Epithelial cell of prostate (primary cell): Measurements from ENCODE around the gene CPPED1.

ENCODE experiments used
- DNase-seq: peaks from one replicate; pipeline ENCODE4 v3.0.0-alpha.2; 2011; ENCODE audit warnings: low read depth, low spot score
- H3K27ac ChIP-seq: fragments of 450-650 bp; 2 replicates; pipeline ENCODE4 v1.5.1; 2017; ENCODE audit warnings: mild to moderate bottlenecking

The CPPED1 gene

GRCh38 chr16:12655537-12655936 is 148.2 kb downstream of the CPPED1 start:
- DNase-seq = no peak
- no peak overlapping the region for H3K27ac ChIP-seq

DNA sequence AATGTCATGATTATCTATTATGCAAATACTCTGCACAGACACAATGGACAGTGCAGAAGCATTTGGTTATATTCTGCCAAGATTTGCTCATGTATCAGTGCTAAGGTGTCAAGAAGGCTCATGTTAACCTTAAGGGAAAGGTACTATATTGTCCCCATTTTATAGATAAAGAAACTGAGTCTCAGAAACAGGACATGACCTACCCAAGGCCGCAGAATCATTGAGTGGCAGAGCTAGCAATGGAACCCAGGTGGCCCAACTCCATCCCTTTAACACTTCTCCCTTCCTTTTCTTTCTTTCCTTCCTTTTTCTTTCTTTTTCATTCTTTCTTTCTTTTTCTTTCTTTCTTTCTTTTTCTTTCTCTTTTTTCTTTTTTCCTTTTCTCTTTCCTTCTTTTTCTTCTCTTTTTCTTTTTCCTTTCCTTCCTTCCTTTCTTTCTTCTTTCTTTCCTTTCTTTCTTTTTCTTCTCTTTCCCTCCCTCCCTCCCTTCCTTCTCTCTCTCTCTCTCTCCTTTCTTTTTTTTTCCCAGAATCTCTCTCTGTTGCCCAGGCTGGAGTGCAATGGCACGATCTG is 149.8 kb downstream of the CPPED1 start:
- DNase-seq = no peak
- no peak overlapping the region for H3K27ac ChIP-seq

GRCh38 chr16:12652924-12653323 is 150.8 kb downstream of the CPPED1 start:
- no peak for DNase-seq
- H3K27ac ChIP-seq = no peak overlapping the region

- no peak overlapping the region for H3K27ac ChIP-seq
- no peak for DNase-seq
Observed at GRCh38 chr16:12651765-12652512, 151.7 kb downstream of the CPPED1 start.

GRCh38 chr16:12649356-12649755 is 154.3 kb downstream of the CPPED1 start:
- no peak overlapping the region for H3K27ac ChIP-seq
- no peak for DNase-seq

- no peak for DNase-seq
- H3K27ac ChIP-seq = no peak overlapping the region
Observed at GRCh38 chr16:12646490-12647274, 157.0 kb downstream of the CPPED1 start.

- H3K27ac ChIP-seq = no peak overlapping the region
Observed at GRCh38 chr16:12646098-12646489, 157.6 kb downstream of the CPPED1 start.

DNA sequence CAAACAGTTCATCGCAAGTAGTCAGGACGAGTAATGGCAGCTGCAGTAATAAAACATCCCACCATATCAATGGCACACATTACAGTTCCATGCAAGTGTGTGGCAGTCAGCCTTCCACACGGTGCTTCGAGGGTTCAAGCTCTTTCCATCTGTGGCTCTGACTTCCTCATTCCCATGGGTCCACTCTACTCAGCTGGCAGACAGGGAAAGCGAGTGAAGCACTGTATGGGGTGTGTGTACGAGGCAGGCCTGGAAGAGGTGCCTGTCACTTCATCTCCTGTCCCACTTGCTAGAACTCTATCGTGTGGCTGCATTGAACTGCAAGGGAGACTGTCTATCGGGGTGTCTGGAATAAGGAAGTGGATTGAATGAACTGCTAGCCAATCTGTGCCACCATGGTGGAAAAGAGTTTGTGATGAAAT is 160.6 kb downstream of the CPPED1 start:
- no peak for DNase-seq
- no peak overlapping the region for H3K27ac ChIP-seq

More at GRCh38 chr16:12646098-12646489, 157.6 kb downstream of the CPPED1 start:
- DNase-seq = no peak

DNA sequence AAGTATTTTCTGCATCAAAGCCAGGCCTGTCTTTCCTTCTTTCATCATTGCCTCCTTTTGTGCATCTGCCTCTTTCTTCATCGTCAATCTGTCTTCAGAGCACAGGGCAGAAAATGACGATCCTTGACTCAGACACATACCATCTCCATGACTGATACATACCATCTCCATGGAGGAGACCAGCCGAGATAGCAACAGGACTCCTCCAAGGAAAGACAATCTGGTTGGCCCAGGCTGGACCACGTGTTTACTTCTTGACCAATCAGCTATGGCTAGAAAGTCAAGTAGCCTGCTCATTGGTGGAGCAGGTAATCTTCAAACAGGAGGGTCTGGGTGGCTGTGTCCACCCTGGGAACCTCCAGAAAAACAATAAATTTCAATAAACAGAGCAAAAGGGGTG is 164.6 kb downstream of the CPPED1 start:
- DNase-seq = peak; percentile 31
- no peak overlapping the region for H3K27ac ChIP-seq

DNA sequence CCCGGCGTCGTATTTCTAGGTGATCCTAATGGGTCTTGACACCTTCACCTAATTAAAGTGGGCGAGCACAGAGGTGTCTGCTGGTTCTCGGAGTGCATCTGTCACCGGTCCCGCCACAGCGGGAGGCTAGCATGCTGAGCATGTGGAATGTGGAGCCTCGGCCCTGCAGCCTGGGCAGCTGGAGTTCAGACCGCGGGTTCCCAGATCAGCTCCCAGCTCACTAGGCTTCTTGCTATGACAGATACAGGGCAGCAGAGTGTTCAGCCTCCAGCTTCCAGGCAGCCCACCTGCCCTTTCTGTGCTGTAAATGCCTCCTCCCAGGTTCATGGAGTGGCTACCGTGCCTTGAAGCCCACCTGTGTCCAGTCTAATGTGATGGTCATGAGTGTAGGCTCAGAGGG is 166.7 kb downstream of the CPPED1 start:
- H3K27ac ChIP-seq = no peak overlapping the region
- no peak for DNase-seq

GRCh38 chr16:12629271-12629670 is 174.4 kb downstream of the CPPED1 start:
- no peak overlapping the region for H3K27ac ChIP-seq
- no peak for DNase-seq

DNA sequence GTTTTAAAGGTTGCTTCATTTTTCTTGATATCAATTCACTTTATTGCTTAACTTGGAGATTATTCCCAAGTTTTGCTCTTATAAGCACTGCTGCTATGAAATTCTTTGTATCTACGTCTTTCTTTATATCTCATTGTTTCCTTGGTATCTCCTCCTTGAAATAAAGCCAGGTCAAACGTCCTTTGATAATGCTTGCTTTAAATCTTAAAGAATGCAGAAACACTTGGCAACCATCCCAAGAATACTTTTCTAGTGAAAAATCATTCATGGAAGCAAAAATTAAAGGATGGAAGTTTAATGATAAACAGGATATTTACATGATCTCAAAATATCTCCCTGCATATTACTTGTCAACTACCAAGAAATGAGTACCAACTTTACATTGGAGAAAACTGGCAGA is 175.2 kb downstream of the CPPED1 start:
- DNase-seq = no peak
- no peak overlapping the region for H3K27ac ChIP-seq

DNA sequence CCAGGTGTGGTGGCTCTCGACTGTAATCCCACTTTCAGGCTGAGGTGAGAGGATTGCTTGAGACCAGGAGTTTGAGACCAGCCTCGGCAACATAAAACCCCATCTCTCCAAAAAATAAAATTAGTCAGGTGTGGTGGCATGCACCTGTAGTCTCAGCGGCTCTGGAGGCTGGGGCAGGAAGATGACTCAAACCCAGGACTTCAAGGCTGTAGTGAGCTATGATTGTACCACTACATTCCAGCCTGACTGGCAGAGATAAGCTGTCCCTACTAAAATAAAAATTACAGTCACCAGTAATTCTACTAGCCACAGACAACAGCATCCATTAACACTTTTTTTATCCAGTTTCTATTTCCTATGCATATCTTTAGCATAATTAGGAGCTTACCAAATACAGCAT is 176.3 kb downstream of the CPPED1 start:
- no peak for DNase-seq

DNA sequence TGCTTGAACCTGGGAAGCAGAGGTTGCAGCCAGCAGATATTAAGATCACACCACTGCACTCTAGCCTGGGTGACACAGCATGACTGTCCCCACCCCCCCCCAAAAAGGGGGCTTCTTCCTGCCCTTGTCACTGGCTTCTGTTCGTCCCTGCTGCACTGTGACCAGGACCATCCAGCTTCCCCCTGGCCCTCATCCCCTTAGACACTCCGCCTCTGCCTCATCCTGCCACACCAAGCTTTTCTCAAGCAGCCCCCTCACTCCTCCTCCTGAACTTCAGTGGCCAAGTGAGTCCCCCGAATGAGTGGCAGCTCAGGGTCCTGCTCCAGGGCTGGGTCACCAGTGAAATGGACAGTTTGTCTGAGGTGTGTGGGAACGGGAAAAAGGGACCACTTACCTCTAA is 177.3 kb downstream of the CPPED1 start:
- no peak overlapping the region for H3K27ac ChIP-seq
- no peak for DNase-seq

More for the DNA sequence above, 176.3 kb downstream of the CPPED1 start:
- no peak overlapping the region for H3K27ac ChIP-seq

- no peak overlapping the region for H3K27ac ChIP-seq
- DNase-seq = no peak
Observed at GRCh38 chr16:12625716-12626115, 178.0 kb downstream of the CPPED1 start.

DNA sequence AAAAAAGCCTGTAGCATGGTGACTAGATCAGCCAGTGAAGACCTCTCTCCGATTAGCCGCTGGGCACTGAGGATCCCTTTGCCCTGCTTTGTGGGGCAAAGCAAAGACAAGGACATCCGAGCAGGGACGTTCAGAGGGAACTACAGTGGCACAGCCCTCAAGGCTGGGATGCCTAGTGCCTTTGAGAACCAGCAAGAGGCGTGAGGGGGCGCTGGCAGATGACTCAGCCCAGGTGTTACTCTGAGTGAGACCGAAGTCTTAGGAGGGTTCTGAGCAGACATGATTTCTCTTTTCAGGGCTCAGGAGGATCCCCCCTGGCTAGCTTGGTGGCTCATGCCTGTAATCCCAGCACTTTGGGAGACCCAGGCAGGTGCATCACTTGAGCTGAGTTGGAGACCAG is 178.6 kb downstream of the CPPED1 start:
- no peak for DNase-seq
- no peak overlapping the region for H3K27ac ChIP-seq

- no peak overlapping the region for H3K27ac ChIP-seq
- DNase-seq = no peak
Observed at GRCh38 chr16:12620150-12620549, 183.5 kb downstream of the CPPED1 start.

DNA sequence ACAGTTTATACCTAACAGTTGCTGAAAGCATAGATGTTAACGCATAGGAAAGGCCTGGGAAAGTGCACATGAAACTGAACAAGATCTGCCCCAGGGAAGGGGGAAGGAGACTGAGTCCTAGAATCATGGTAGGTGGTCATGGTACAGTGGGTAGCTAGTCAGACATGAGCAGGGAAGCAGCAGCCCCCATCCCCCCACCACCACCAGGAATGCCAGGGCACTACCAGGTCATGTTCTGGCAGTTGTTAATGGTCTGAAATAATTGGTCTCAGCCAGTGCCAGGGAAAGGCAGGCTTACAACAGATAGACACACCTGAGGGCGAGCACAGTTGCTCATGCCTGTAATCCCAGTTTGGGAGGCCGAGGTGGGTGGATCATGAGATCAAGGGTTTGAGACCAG is 185.2 kb downstream of the CPPED1 start:
- no peak for DNase-seq
- H3K27ac ChIP-seq = no peak overlapping the region

GRCh38 chr16:12617401-12617819 is 186.3 kb downstream of the CPPED1 start:
- DNase-seq = no peak
- no peak overlapping the region for H3K27ac ChIP-seq

DNA sequence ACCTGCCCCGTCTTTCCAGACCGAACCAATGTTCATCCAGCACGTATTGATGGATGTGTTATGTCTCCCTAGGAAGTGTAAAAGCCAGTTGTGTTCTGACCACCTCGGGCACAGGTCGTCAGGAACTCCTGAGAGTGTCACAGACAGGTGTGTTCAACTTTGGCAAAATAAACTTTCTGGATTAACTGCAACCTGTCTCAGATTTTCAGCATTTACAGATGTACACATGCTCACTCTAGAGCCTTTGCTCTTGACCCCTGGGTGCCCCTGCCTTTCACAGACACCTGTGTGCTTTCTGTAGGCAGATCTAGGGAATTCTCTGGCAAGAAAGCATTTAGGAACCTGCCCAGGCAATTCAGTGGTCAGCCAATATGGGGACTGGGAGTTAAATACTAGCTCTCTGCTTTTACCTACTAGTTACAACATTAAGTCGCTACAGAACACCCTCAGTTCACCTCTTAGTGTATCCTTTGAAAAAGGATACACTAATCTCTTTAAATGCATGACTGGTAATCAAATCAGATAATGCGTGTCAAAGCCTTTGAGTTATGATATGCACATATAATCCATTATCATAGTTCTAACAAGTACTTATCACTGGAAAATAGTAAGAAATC is 188.9 kb downstream of the CPPED1 start:
- no peak for DNase-seq

More for the DNA sequence above, 188.9 kb downstream of the CPPED1 start:
- H3K27ac ChIP-seq = no peak overlapping the region
